ENCODE measurements around the gene ZNF175.

Gene ZNF175

DNA sequence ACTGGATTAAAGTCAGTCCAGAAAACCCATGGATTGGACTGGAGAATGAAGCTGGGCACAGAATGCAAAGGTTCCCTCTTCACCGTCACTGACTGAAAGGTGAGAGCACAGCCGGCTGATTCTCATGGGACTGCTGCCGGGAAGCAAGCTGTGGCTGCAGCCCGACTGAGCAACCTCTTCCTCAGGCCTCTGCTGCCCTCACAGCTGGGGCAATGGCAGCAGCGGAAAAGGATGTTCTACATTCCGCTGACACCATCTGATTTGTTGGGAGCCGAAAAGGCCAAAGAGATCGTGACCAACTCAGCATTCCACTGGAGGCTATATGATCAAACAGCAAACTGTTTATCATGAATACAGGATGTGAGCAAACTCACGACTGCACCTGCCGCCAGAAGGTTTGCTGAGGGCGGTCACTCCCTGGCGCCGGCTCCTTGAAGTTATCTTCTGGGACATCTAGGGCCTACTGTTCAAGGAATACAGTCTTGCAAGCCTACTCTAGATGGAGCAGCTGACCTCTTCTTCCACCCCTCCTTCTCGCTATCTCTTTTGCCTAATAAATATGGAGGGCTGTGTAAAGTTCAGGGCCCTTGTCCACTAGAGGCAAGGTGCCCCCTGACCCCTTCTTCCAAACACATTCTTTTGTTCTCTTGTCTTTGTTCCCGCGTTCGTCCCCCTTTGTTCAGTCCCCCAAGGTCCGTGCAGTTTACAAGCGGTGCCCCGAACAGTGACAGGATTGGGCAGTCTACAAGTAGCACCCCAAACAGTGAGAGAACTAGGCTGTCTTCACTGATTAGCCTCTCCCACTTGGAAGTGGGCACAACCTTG, 20.0 kb upstream of the ZNF175 start:
- no peak for DNase-seq

DNA sequence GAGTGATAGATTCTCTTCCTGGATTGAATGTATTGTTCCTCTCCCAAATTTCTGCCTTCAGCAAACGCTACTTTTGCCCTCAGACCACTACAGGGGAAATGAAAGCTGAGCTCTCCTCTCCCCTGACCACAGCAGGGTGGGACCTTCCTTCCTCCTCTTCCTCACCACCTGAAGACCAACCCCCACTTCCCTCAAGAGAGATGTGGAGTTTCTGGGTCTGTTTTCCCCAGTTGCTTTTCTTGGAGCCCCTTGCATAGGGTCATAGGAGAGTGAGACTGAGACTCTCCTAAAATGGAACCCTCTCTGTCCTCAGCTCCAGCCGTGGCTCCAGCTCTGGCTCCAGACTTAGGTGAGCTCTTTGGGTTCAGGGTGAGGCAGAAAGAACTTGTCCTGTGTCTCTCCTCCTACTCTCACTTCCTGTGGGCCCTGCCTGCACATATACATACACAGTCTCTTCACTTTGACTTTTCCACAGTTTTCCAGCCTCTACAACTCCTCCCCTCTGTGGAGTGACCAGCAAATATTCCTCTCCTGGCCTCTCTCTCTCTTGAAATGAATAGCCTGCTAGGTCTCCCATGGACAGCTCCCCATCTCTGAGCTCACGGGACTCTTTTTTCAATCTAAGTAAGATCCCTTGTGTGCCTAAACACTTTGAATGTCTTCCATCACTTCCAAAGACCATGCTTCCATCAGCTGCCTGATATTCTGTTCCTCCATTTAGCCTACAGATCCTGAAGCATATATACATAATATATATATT, 19.2 kb upstream of the ZNF175 start:
- no peak for DNase-seq

DNA sequence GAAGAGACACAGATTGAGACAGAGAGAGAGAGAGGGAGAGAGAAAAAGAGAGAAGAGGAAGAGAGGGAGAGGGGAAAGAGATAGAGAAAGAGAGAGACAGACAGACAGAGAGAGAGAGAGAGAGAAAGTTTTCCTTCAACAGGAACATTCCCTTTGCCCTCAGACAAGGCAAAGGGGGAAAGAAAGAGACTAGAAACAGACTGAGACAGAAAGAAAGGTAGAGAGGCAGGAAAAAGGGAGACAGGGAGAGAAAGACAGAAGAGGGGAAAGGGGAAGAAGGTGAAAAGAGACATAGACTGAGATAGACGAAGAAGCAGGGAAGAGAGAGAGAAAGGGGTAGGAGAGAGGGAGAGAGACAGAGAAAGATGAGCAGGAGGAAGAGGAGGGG, 18.5 kb upstream of the ZNF175 start:
- no peak for DNase-seq

DNA sequence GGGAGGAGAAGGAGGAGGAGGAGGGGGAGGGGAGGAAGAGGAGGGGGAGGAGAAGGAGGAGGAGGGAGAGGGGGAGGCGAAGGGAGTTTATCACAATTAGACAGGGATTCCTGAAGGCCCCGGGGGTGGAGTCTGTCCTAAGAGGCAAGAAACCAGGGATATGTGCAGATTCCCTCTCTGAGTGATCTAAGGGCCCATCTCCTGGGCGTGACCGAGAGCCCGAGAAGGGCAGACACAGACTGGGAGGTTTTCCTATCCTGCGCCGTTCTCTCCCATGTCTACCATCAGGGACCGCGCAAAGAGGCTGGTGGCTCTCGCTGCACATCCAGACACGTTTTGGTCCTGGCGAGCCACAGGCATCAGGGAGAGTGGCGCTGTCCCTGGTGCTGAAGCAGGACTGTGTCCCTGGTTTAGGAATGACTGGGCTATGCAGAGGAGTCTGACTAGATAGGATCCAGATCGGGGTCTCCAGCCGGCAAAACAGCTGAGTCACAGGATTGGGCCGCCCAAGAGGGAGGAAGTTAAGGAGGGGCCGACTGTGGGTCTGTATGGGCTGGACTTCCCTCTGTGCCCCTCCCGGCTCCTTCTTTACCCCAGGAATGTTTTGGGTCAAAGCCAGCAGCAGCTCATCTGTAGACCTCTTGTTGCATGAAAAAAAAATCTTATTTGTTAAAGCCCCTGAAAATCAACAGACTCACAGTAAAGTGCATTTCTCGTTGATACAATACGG, 17.9 kb upstream of the ZNF175 start:
- peak; percentile 38 for DNase-seq

GRCh38 chr19:51559240-51559639, 11.8 kb upstream of the ZNF175 start:
- DNase-seq: no peak

DNA sequence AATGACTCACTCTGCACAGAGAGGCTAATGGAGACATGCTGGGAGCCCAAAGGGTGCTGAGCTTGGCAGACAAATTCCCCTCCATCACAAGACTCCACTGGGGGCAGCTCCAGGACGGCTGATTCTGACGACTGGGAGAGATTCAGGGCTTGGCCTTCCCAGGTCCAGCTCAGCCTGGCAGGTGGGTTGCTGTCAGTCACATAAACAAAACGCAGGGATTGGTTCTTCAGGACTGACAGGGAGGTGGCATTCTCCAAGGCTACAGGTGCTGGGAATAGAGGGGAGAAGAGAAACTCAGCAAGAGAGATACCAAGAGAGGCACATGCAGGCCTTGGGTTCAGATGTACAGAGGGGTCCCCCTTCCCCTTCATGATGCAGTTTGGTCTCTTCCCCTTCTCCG, 10.7 kb upstream of the ZNF175 start:
- no peak for DNase-seq

DNA sequence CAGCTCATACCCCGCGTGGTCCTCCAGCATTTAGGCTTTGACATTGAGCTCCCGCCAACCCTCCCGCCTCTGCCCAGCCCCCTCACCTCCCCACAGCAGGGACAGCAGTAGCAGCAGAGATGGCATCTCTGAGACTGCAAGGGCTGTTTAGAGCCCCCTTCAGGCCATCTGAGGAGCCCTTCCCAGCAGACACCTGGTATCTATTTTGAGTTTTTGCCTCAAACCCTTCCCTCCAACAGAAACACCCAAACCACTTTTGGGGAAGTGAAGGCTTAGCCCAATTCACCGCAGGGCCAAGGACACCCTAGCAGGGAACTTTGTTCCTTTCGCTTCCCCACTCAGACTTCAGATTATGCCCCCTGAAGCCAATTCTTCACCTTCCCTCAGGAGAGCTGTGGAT, 6.3 kb upstream of the ZNF175 start:
- no peak for DNase-seq

- DNase-seq: no peak
These were observed 5.5 kb upstream of the ZNF175 start for GRCh38 chr19:51565583-51565982.

DNA sequence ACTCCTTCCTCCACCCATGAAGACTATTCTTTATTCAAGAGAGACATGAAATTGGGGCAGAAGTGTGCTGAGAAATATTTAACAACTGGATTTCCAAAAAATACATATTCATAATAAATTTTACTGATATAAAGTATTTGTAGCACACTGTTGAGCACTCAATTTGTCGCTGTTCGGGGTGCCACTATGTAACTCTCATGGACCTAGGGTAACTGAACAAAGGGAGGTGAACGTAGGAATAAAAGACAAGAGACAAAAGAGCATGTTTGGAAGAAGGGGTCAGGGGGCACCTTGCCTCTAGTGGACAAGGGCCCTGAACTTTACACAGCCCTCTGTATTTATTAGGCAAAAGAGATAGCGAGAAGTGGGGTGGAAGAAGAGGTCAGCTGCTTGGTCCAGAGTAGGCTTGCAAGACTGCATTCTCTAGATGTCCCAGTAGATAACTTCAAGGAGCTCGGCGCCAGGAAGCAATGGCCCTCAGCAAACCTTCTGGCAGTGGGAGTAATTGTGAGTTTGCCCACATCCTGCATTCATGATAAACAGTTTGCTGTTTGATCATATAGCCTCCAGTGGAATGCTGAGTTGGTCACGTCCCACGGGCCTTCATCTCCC, 4.5 kb upstream of the ZNF175 start:
- no peak for DNase-seq

DNA sequence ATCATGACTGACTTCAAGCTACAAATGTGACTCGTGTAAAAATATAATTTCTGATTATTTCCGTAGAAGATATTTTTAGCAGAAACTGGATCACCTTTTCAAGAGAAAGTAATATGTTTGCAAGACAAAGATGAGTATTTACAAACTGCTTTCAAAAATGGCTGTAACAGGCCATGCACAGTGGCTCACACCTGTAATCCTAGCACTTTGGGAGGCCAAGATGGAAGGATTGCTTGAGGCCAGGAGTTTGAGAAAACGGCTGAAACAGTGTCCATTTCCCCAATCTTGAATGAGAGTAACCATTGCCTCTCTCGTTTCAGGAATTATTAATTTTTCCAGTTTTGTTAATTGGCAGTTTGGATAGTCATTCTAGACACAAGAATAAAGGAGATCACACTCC, 3.5 kb upstream of the ZNF175 start:
- no peak for DNase-seq

DNA sequence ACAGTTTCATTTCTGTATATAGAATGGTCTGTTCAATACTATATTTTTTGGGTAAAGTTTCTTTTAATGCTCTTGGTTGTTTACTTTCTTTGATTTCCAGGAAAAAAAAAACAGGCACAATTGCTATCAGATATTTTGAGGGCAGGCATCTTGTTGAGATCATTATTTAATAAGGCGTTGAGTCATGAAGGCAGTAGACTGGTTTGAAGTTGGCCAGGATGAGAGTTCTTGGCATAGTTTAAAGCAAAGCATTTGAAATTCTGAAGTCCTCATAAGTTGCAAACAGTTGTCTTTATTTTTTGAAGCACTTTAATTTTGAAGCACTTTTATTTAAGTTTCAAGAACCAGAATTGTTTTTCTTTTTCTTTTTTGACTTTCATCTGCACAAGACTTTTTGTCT, 2.6 kb upstream of the ZNF175 start:
- no peak for DNase-seq

GRCh38 chr19:51571599-51571998, 516 bp downstream of the ZNF175 start:
- DNase-seq: no peak

DNA sequence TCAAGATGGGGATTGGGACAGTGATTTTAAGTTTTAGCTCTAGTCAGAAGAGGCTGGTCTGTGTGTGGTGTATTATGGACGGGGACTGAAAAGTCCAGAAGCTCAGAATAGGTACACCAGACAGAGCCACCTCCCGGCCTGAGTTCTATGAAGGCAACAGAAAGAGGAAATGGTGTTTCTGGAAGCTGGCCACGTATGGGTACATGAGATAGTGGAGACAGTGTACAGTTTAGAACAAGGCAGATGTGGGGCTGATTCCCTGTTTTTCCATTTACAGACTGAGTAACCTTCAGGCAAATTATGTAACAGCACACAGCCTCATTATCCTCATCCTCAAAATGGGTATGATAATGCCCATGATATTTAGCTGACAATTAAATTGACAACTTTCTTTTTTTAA, 1.3 kb downstream of the ZNF175 start:
- DNase-seq: no peak

DNA sequence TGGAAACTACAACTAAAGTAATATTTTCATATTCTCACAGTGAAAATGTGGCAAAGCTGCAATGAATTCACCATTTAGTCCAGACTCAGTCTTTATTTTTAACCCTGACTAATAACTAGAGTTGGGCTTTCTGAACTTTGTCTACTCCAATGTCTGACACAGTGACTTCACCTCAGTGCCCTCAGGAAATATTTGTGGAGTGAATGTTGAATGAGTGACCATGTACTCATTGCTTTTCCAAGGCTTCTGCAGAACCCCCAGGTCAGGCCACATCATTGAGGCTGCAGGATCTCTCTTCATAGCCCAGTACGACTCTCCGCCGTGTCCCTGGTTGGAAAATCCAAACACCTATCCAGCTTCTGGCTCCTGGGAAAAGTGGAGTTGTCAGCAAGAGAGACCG, 1.8 kb downstream of the ZNF175 start:
- DNase-seq: no peak

GRCh38 chr19:51573331-51573730, 2.2 kb downstream of the ZNF175 start:
- DNase-seq: no peak

- no peak for DNase-seq
These were observed 5.8 kb downstream of the ZNF175 start for GRCh38 chr19:51576850-51577249.

DNA sequence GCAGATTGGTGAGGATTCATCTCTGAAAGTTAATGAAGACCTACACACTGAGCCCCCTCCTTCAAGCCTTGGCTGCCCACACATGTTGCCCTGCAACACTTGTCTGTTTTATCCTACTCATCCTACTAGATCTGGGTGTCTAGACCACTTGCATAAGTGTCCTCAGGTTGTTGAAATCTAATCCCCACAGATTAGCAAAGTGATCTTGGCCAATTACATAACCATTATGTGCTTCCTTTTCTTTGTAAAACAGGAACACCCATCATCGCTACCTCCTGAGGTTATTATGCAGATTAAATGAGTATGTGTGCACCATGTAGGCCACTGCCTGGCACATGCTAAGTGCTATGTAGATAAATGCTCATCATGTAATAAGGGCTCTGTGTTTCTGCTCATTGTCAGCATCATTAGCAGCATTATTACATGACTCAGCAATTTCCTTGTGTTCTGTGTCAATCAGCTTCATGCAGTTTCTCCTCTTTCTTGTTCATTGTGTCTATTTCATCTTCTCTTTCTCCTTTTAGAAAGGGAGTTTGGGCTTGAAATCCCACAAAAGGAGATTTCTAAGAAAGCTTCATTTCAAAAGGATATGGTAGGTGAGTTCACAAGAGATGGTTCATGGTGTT, 15.1 kb downstream of the ZNF175 start:
- DNase-seq: no peak

- no peak for DNase-seq
These were observed 15.7 kb downstream of the ZNF175 start for GRCh38 chr19:51586799-51587198.

DNA sequence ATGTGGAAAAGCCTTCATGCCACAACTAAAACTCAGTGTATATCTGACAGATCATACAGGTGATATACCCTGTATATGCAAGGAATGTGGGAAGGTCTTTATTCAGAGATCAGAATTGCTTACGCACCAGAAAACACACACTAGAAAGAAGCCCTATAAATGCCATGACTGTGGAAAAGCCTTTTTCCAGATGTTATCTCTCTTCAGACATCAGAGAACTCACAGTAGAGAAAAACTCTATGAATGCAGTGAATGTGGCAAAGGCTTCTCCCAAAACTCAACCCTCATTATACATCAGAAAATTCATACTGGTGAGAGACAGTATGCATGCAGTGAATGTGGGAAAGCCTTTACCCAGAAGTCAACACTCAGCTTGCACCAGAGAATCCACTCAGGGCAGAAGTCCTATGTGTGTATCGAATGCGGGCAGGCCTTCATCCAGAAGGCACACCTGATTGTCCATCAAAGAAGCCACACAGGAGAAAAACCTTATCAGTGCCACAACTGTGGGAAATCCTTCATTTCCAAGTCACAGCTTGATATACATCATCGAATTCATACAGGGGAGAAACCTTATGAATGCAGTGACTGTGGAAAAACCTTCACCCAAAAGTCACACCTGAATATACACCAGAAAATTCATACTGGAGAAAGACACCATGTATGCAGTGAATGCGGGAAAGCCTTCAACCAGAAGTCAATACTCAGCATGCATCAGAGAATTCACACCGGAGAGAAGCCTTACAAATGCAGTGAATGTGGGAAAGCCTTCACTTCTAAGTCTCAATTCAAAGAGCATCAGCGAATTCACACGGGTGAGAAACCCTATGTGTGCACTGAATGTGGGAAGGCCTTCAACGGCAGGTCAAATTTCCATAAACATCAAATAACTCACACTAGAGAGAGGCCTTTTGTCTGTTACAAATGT, 16.4 kb downstream of the ZNF175 start:
- DNase-seq: no peak

DNA sequence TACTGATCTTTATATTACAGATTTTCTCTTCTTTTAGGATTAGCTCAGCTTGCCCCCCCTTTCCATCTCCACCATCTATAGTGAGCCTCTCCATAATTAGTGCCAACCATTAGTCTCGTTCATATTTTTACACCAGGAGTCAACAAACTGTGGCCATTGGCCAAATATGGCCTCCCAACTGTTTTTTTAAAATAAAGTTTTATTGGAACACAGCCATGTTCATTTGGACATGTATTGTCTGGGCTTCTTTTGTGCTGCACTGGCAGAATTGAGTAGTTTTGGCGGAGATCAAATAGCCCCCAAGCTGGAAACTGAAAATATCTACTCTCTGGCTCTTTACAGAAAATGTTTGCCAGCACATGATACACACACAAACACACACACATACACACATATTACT, 18.4 kb downstream of the ZNF175 start:
- DNase-seq: no peak

- DNase-seq: no peak
These were observed 19.4 kb downstream of the ZNF175 start for GRCh38 chr19:51590441-51590840.

DNA sequence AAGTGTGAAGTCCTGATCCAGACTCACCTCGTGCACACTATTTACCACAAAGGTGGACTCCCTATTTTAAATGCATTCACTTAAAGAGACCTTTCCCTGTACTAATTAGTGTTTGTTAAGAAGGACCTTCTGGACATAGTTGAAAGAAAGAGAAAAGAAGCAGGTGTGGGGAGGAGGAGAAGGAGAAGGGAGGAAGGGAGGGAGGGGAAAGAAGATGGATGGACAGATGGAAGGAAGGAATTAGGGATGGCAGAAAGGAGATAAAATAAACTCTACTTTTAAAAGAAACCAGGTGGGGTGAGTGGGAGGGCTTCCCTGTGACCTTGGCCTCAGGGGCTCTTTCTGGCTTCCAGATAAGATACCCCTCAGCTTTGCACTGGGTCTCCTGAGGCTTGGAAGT, 21.4 kb downstream of the ZNF175 start:
- no peak for DNase-seq
